ENCODE results near the gene TBC1D8.

DNA sequence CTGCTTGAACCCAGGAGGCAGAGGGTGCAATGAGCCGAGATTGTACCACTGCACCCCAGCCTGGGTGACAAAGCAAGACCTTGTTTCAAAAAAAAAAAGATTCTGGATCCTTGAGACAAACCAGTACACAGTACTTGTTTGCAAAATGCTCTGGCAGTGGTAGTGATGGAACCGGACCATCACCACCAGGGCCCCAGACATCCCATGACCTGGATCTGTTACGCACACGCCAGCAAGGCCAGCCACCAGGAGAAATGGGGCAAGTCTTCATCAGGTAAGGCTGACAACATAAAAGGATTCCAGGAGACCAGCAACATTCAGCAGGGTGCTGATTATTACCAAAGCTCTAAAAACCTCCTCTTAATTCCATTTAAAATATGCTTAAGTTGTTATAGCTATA lies 35.5 kb downstream of the TBC1D8 start:
- no peak for TF ChIP-seq POLR2A (IDR thresholded peaks at IDR 0.05)
- TF ChIP-seq, protein P1, sequence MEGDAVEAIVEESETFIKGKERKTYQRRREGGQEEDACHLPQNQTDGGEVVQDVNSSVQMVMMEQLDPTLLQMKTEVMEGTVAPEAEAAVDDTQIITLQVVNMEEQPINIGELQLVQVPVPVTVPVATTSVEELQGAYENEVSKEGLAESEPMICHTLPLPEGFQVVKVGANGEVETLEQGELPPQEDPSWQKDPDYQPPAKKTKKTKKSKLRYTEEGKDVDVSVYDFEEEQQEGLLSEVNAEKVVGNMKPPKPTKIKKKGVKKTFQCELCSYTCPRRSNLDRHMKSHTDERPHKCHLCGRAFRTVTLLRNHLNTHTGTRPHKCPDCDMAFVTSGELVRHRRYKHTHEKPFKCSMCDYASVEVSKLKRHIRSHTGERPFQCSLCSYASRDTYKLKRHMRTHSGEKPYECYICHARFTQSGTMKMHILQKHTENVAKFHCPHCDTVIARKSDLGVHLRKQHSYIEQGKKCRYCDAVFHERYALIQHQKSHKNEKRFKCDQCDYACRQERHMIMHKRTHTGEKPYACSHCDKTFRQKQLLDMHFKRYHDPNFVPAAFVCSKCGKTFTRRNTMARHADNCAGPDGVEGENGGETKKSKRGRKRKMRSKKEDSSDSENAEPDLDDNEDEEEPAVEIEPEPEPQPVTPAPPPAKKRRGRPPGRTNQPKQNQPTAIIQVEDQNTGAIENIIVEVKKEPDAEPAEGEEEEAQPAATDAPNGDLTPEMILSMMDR (IDR thresholded peaks at IDR 0.05) = no peak

All from esophagus squamous epithelium (tissue), 4 donors.